HepG2 (cell line): Measurements from ENCODE around the gene GCH1. TPM values are rescaled to one million over a fixed set of nuclear protein-coding genes. Genes with fewer than 3 reads are reported as not detected.

ENCODE experiments used
- ATF1 ChIP-seq: IDR thresholded peaks from 2 replicates; pipeline ENCODE4 v1.6.1; 2016; ENCODE audit warnings: mild to moderate bottlenecking, control low read depth
- ATF7-NPFF ChIP-seq: sonication (generic); formaldehyde crosslinking; IDR thresholded peaks from 2 replicates; pipeline ENCODE4 v1.8.1; 2023; ENCODE audit warnings: mild to moderate bottlenecking, low read depth, missing genetic modification reagents, moderate library complexity
- CREM ChIP-seq, 2 experiments: sonication (generic) in 1 of 2; formaldehyde crosslinking in 1 of 2; IDR thresholded peaks; 2 replicates each; pipeline versions ENCODE4 v1.4.0 to v1.6.1; 2016 to 2020; ENCODE audit warnings: antibody characterized with exemption in 1 of 2, mild to moderate bottlenecking in 1 of 2, missing genetic modification reagents in 1 of 2
- GTF2F1 ChIP-seq: fragments of 150-350 bp; IDR thresholded peaks from 2 replicates; pipeline ENCODE4 v1.6.1; 2014; ENCODE audit warnings: low read length
- GZF1 ChIP-seq: sonication (generic); formaldehyde crosslinking; IDR thresholded peaks from 2 replicates; pipeline ENCODE4 v1.5.1; 2020; ENCODE audit warnings: mild to moderate bottlenecking, missing genetic modification reagents
- KLF6 ChIP-seq: IDR thresholded peaks from 2 replicates; pipeline ENCODE4 v1.8.0; 2016; ENCODE audit warnings: missing biosample characterization, missing genetic modification reagents
- NFIC ChIP-seq: IDR thresholded peaks from 2 replicates; pipeline ENCODE4 v1.6.1; 2012; ENCODE audit warnings: mild to moderate bottlenecking, low read length, inconsistent platforms
- NFRKB ChIP-seq: fragments of 450-650 bp; IDR thresholded peaks from 2 replicates; pipeline ENCODE4 v1.6.1; 2017
- NFYB ChIP-seq: sonication (generic); formaldehyde crosslinking; IDR thresholded peaks from 2 replicates; pipeline ENCODE4 v1.4.0; 2020; ENCODE audit warnings: missing genetic modification reagents
- PHF8 ChIP-seq: sonication (generic); formaldehyde crosslinking; IDR thresholded peaks from 2 replicates; pipeline ENCODE4 v1.5.0; 2020; ENCODE audit warnings: missing genetic modification reagents
- POLR2AphosphoS2 ChIP-seq: IDR thresholded peaks from 2 replicates; pipeline ENCODE4 v1.6.1; 2011; ENCODE audit warnings: low read depth, low read length, improper control_type of control experiment
- RAD21 ChIP-seq: fragments of 450-650 bp; formaldehyde crosslinking; IDR thresholded peaks from 2 replicates; pipeline ENCODE4 v1.5.0; 2020; ENCODE audit warnings: mild to moderate bottlenecking
- RBM22 ChIP-seq: fragments of 200-400 bp; formaldehyde crosslinking; optimal IDR thresholded peaks from 2 replicates; pipeline ENCODE3; 2017; ENCODE audit warnings: mild to moderate bottlenecking, low read length, moderate library complexity
- SAFB2 ChIP-seq: sonication (generic); formaldehyde crosslinking; IDR thresholded peaks from 2 replicates; pipeline ENCODE4 v1.5.1; 2020; ENCODE audit warnings: missing genetic modification reagents, low read depth, mild to moderate bottlenecking, borderline replicate concordance
- SALL2 ChIP-seq: sonication (generic); formaldehyde crosslinking; IDR thresholded peaks from 2 replicates; pipeline ENCODE4 v1.8.1; 2023; ENCODE audit warnings: mild to moderate bottlenecking, missing genetic modification reagents, inconsistent platforms
- TCF7L2 ChIP-seq: IDR thresholded peaks from 2 replicates; pipeline ENCODE4 v1.6.1; 2011; ENCODE audit warnings: mild to moderate bottlenecking, low read depth, low read length, moderate library complexity
- THYN1 ChIP-seq: sonication (generic); formaldehyde crosslinking; IDR thresholded peaks from 2 replicates; pipeline ENCODE4 v1.8.1; 2023; ENCODE audit warnings: low read depth, mild to moderate bottlenecking, moderate library complexity, missing genetic modification reagents, borderline replicate concordance
- ZEB1 ChIP-seq: IDR thresholded peaks from 2 replicates; pipeline ENCODE4 v1.6.1; 2012; ENCODE audit warnings: mild to moderate bottlenecking, low read depth, inconsistent platforms; ENCODE audit not compliant: insufficient replicate concordance
- ZKSCAN5 ChIP-seq: sonication (generic); formaldehyde crosslinking; IDR thresholded peaks from 2 replicates; pipeline ENCODE4 v1.5.1; 2020; ENCODE audit warnings: mild to moderate bottlenecking, missing genetic modification reagents
- ZNF24 ChIP-seq: fragments of 450-650 bp; IDR thresholded peaks from 2 replicates; pipeline ENCODE4 v1.6.1; 2017; ENCODE audit warnings: antibody characterized with exemption, mild to moderate bottlenecking
- ZNF720 ChIP-seq: sonication (generic); formaldehyde crosslinking; IDR thresholded peaks from 2 replicates; pipeline ENCODE4 v1.4.0; 2020; ENCODE audit warnings: missing genetic modification reagents
- ZNF773 ChIP-seq: sonication (generic); formaldehyde crosslinking; IDR thresholded peaks from 2 replicates; pipeline ENCODE4 v1.4.0; 2020; ENCODE audit warnings: missing genetic modification reagents, borderline replicate concordance
- ZNF775 ChIP-seq: sonication (generic); formaldehyde crosslinking; IDR thresholded peaks from 2 replicates; pipeline ENCODE4 v1.4.0; 2020; ENCODE audit warnings: missing genetic modification reagents, mild to moderate bottlenecking, moderate library complexity, borderline replicate concordance
- ZSCAN20 ChIP-seq: sonication (generic); formaldehyde crosslinking; IDR thresholded peaks from 2 replicates; pipeline ENCODE4 v1.4.0; 2020; ENCODE audit warnings: missing genetic modification reagents, mild to moderate bottlenecking, borderline replicate concordance
- polyA plus RNA-seq, 8 experiments: library from polyadenylated mRNA; depleted of rRNA in 3 of 8; stranded (reverse) in 7 of 8; unstranded in 1 of 8; fragments of >200 nt; fragmentation: Illumina TruSeq in 4 of 8; extraction: Trizol in 4 of 8; gene quantifications; 2 replicates each; pipeline versions ENCODE4 v1.2.1 to v1.2.3, GENCODE V29; 2011 to 2016; ENCODE audit warnings: low read depth in 4 of 8, missing spikeins in 1 of 8, mixed read lengths in 1 of 8; ENCODE audit not compliant: insufficient read depth in 1 of 8
- total RNA-seq, 5 experiments: library from RNA; depleted of rRNA; stranded (reverse); fragments of >200 nt; fragmentation: Illumina TruSeq; extraction: Trizol; gene quantifications; 2 replicates each; pipeline ENCODE4 v1.2.3, GENCODE V29; 2016; ENCODE audit warnings: low read depth in 1 of 5
- TF ChIP-seq, protein P1 (sequence below): IDR thresholded peaks from 2 replicates; pipeline ENCODE4 v1.6.1; 2012; ENCODE audit warnings: inconsistent platforms
- TF ChIP-seq, protein P2 (sequence below): sonication (generic); formaldehyde crosslinking; IDR thresholded peaks from 2 replicates; pipeline ENCODE4 v1.4.0; 2020; ENCODE audit warnings: missing genetic modification reagents
- TF ChIP-seq, protein P3 (sequence below): sonication (generic); formaldehyde crosslinking; IDR thresholded peaks from 2 replicates; pipeline ENCODE4 v1.4.0; 2020; ENCODE audit warnings: missing genetic modification reagents, mild to moderate bottlenecking, borderline replicate concordance
- TF ChIP-seq, protein P4 (sequence below): sonication (generic); formaldehyde crosslinking; IDR thresholded peaks from 2 replicates; pipeline ENCODE4 v1.5.1; 2020; ENCODE audit warnings: missing genetic modification reagents, mild to moderate bottlenecking, borderline replicate concordance

The GCH1 gene
- total and polyA plus RNA-seq, 2 of the 13 experiments (the other 11 are each of a cell fraction or from before 2014, with no cell fraction given), result 15.0 to 25.2 TPM

DNA sequence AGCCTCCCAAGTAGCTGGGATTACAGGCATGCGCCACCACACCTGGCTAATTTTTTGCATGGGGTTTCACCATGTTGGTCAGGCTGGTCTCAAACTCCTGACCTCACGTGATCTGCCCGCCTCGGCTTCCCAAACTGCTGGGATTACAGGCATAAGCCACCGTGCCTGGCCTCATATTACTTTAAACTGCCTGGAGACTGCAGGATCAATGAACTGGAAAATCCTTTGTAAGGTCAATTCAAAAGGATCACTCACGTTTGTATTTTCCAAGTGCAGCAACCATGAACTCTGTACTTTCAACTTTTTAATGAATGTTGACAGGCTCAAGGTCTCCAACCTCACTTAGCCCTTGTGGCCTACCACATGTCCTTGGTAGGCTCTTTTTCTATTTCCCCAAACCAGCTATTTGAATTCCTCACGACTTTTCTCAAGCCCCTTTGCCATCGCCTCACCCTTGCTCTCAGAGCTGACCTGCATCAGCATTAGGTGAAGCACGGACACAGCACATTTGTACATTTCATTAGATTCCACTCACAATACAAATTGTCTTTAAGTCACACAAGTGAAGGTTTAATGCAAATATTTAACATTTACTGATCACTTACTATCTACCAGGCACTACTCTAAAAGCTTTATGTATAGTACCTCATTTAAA, 42.2 kb upstream of the GCH1 start (continued):
- TF ChIP-seq NFYB (CRISPR knock-in tag), result no peak
- TF ChIP-seq GTF2F1, result no peak
- no peak for TF ChIP-seq ZNF775 (CRISPR knock-in tag)
- TF ChIP-seq SAFB2 (CRISPR knock-in tag), result no peak
- TF ChIP-seq, protein P1, sequence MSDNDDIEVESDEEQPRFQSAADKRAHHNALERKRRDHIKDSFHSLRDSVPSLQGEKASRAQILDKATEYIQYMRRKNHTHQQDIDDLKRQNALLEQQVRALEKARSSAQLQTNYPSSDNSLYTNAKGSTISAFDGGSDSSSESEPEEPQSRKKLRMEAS, result peak; percentile 53
- TF ChIP-seq RAD21 (CRISPR knock-in tag), result no peak
- TF ChIP-seq TCF7L2, result no peak
- no peak for TF ChIP-seq ZSCAN20 (CRISPR knock-in tag)
- TF ChIP-seq, protein P2, sequence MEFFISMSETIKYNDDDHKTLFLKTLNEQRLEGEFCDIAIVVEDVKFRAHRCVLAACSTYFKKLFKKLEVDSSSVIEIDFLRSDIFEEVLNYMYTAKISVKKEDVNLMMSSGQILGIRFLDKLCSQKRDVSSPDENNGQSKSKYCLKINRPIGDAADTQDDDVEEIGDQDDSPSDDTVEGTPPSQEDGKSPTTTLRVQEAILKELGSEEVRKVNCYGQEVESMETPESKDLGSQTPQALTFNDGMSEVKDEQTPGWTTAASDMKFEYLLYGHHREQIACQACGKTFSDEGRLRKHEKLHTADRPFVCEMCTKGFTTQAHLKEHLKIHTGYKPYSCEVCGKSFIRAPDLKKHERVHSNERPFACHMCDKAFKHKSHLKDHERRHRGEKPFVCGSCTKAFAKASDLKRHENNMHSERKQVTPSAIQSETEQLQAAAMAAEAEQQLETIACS (CRISPR knock-in tag), result no peak
- TF ChIP-seq ZNF24, result no peak
- TF ChIP-seq ATF1 (CRISPR knock-in tag), result no peak
- no peak for TF ChIP-seq NFRKB
- no peak for TF ChIP-seq ZEB1
- TF ChIP-seq ZNF720 (CRISPR knock-in tag), result no peak
- TF ChIP-seq ZKSCAN5, result no peak
- TF ChIP-seq THYN1 (CRISPR knock-in tag), result no peak
- no peak for TF ChIP-seq RBM22
- no peak for TF ChIP-seq ATF7-NPFF (CRISPR knock-in tag)
- TF ChIP-seq, protein P3, sequence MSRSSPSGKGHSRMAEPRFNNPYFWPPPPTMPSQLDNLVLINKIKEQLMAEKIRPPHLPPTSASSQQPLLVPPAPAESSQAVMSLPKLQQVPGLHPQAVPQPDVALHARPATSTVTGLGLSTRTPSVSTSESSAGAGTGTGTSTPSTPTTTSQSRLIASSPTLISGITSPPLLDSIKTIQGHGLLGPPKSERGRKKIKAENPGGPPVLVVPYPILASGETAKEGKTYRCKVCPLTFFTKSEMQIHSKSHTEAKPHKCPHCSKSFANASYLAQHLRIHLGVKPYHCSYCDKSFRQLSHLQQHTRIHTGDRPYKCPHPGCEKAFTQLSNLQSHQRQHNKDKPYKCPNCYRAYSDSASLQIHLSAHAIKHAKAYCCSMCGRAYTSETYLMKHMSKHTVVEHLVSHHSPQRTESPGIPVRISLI (CRISPR knock-in tag), result no peak
- TF ChIP-seq CREM (IDR thresholded peaks at IDR 0.05), result peak; percentile 60; the same call in 1 of the 2 replicates
- no peak for TF ChIP-seq CREM (CRISPR knock-in tag; IDR thresholded peaks at IDR 0.05)
- no peak for TF ChIP-seq SALL2 (CRISPR knock-in tag)
- TF ChIP-seq KLF6 (CRISPR knock-in tag), result no peak
- TF ChIP-seq PHF8 (CRISPR knock-in tag), result no peak
- TF ChIP-seq, protein P4, sequence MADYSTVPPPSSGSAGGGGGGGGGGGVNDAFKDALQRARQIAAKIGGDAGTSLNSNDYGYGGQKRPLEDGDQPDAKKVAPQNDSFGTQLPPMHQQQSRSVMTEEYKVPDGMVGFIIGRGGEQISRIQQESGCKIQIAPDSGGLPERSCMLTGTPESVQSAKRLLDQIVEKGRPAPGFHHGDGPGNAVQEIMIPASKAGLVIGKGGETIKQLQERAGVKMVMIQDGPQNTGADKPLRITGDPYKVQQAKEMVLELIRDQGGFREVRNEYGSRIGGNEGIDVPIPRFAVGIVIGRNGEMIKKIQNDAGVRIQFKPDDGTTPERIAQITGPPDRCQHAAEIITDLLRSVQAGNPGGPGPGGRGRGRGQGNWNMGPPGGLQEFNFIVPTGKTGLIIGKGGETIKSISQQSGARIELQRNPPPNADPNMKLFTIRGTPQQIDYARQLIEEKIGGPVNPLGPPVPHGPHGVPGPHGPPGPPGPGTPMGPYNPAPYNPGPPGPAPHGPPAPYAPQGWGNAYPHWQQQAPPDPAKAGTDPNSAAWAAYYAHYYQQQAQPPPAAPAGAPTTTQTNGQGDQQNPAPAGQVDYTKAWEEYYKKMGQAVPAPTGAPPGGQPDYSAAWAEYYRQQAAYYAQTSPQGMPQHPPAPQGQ, result no peak
- TF ChIP-seq ZNF773 (CRISPR knock-in tag), result no peak
- no peak; the same call in 1 of the 2 replicates for TF ChIP-seq NFIC
- TF ChIP-seq GZF1 (CRISPR knock-in tag), result no peak
- no peak for TF ChIP-seq POLR2AphosphoS2
